ENCODE measurements around the gene CISTR.

DNA sequence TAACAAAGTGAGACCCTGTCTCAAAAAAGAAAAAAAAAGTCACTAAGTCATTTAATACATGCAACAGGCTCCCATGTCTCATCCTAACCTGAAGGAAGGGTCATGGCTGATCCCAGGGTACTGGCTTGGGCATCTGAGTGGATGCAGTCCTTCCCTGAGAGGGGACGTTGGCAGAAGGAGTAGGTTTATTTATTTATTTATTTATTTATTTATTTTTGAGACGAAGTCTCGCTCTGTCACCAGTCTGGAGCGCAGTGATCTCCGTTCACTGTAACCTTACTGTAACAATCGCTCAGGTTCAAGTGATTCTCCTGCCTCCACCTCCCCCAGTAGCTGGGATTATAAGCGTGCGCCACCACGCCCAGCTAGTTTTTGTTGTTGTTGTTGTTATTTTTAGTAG lies 17.4 kb downstream of the CISTR start:
- no peak for TF ChIP-seq ZNF274 (IDR thresholded peaks at IDR 0.05; ENCODE audit: low read depth, low read length)
- no peak for TF ChIP-seq YY1 (IDR thresholded peaks at IDR 0.05; ENCODE audit: insufficient read depth, insufficient read length)

All from NT2/D1 (cell line).